GM12873 (cell line): Measurements from ENCODE around the gene LCN10.

Experiments
- CTCF ChIP-seq: IDR thresholded peaks from 2 replicates; pipeline ENCODE4 v1.5.1; 2012; ENCODE audit warnings: low read depth, mild to moderate bottlenecking, moderate library complexity, low read length, control low read depth; ENCODE audit not compliant: insufficient read depth; ENCODE audit errors: missing control alignments

The LCN10 gene

GRCh38 chr9:136759001-136759400 is 16.3 kb upstream of the LCN10 start:
- no peak for TF ChIP-seq CTCF

DNA sequence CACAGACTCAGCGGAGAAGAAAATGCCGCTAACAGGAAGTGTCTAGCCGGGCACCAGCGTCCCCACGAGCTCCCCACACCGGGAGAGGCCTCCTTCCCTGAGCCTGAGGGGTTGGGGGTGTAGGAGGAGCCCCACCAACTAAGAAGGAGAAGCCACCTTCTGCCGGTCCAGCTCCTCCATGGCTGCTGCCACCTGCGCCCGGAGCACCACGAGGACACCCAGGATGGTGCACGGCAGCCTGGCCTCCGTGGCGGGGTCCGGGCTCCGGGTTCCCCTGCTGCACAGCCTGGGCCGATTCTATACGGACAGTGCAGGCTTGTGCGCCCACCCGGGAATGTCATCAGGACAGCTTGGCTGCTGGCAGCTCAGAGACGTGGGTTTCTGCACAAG is 15.0 kb upstream of the LCN10 start:
- no peak for TF ChIP-seq CTCF

DNA sequence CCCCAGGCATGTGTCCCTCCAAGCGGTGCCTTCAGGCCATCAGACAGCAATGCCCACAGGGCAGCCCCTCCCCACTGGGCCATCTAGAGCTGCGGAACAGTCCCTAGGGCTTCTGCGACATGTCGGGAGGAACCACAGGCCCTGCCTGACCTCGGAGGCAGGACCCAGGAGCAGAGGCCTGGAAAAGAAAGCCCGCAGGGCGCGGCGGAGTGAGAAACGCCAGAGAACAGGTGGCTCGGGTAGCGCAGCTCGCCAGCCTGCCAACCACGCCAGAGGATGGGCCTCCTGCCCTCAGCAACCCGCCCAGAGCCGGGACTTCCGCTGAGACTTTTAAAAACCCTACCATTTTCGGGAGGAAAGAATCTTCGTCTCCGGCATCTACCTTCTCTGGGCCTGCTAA is 14.6 kb upstream of the LCN10 start:
- TF ChIP-seq CTCF, result no peak

DNA sequence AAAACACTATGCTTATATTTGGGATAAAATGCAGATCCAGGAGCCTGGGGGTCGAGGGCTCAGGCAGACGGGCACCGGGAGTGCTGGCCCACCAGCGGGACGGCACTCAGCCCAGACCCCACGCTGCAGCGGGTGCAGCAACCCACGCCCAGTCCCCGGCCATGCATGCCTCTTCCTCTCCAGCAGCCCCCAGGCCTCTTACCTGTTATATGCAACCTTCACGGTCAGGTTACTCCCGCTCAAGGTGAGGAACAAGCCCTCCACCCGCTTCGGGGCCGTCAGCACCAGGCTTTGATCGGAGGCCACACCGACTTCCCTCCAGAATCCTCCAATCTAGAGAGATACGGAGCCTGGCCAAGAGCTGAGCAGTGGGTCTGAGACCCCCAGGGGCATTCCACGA is 14.1 kb upstream of the LCN10 start:
- TF ChIP-seq CTCF, result no peak

GRCh38 chr9:136756134-136756438 is 13.3 kb upstream of the LCN10 start:
- no peak for TF ChIP-seq CTCF

GRCh38 chr9:136754626-136755301 is 12.0 kb upstream of the LCN10 start:
- no peak for TF ChIP-seq CTCF

- no peak for TF ChIP-seq CTCF
Measured at GRCh38 chr9:136754059-136754572, 11.4 kb upstream of the LCN10 start.
